Endothelial cell of umbilical vein (primary cell): Measurements from ENCODE around the gene GABARAPL2. TPM values are rescaled to one million over a fixed set of nuclear protein-coding genes. Genes with fewer than 3 reads are reported as not detected.

Experiments used
- BruUV-seq: library from RNA; stranded (reverse); fragments of 400-500 nt; replicated peaks from 2 replicates; lab custom pipeline; 2021; lab: Mats Ljungman, UMichigan
- CTCF ChIA-PET: fragments of 300-600, 350-600 bp; sonication (Branson Sonifier 250); formaldehyde crosslinking; loops from one replicate; lab custom pipeline; 2021; ENCODE audit warnings: antibody characterized with exemption, inconsistent platforms; lab: Charles Lee
- POLR2A ChIA-PET: fragments of 300-600, 350-600 bp; sonication (Branson Sonifier 250); formaldehyde crosslinking; loops from one replicate; lab custom pipeline; 2021; ENCODE audit warnings: antibody characterized with exemption, inconsistent platforms; lab: Charles Lee
- DNase-seq: peaks from one replicate; pipeline ENCODE4 v3.0.0-alpha.2; 2011; ENCODE audit warnings: low read depth, low spot score
- FAIRE-seq: peaks from 2 replicates; lab custom pipeline; 2011; peaks lifted over from hg19 to GRCh38; lab: Jason Lieb, UNC
- H2AFZ ChIP-seq: 2 replicates; pipeline ENCODE4 v1.6.0; 2012; ENCODE audit warnings: low read depth, low read length, control low read depth, inconsistent platforms
- H3K27ac ChIP-seq: 2 replicates; pipeline ENCODE4 v1.5.1; 2011; ENCODE audit warnings: low read depth, mild to moderate bottlenecking, control low read depth, low read length, moderate library complexity; ENCODE audit not compliant: insufficient read depth
- H3K27me3 ChIP-seq, 2 experiments: 2 replicates each; pipeline versions ENCODE4 v1.6.0 to v1.6.1; 2011; ENCODE audit warnings: low read length in 2 of 2, mixed read lengths in 1 of 2; ENCODE audit not compliant: control insufficient read depth in 2 of 2, insufficient read depth in 2 of 2
- H3K36me3 ChIP-seq, 2 experiments: 2 replicates in 1 of 2; 3 replicates in 1 of 2; pipeline ENCODE4 v1.5.1; 2011; ENCODE audit warnings: low read length in 2 of 2, mild to moderate bottlenecking in 1 of 2, moderate library complexity in 1 of 2; ENCODE audit not compliant: control insufficient read depth in 2 of 2, insufficient read depth in 2 of 2; ENCODE audit errors: extremely low read depth in 1 of 2
- H3K4me1 ChIP-seq: 3 replicates; pipeline ENCODE4 v1.5.1; 2011; ENCODE audit warnings: mild to moderate bottlenecking, low read length; ENCODE audit not compliant: control insufficient read depth, insufficient read depth; ENCODE audit errors: extremely low read depth
- H3K4me2 ChIP-seq: 2 replicates; pipeline ENCODE4 v1.6.1; 2011; ENCODE audit warnings: low read length, control low read depth, mixed read lengths; ENCODE audit not compliant: insufficient read depth
- H3K4me3 ChIP-seq, 3 experiments: fragments of 200-600 bp in 1 of 3; sonication (generic), shearing (Covaris generic) in 1 of 3; replicated peaks in 1 of 3; 2 replicates each; pipeline ENCODE4 v1.5.1; 2011 to 2016; ENCODE audit warnings: control low read depth in 3 of 3, low read length in 3 of 3, mild to moderate bottlenecking in 2 of 3, inconsistent platforms in 1 of 3, low read depth in 1 of 3, moderate library complexity in 1 of 3; ENCODE audit not compliant: insufficient read depth in 1 of 3
- H3K79me2 ChIP-seq: 2 replicates; pipeline ENCODE4 v1.6.0; 2012; ENCODE audit warnings: low read length, inconsistent platforms; ENCODE audit not compliant: control insufficient read depth, insufficient read depth
- H3K9ac ChIP-seq: replicated peaks from 2 replicates; pipeline ENCODE3; 2011; ENCODE audit warnings: low read length, control low read depth; ENCODE audit not compliant: insufficient read depth; ENCODE audit errors: extremely low read depth
- H3K9me1 ChIP-seq: replicated peaks from 3 replicates; pipeline ENCODE4 v1.6.0; 2011; ENCODE audit warnings: mild to moderate bottlenecking, low read length; ENCODE audit not compliant: control insufficient read depth, insufficient read depth; ENCODE audit errors: extremely low read depth
- H3K9me3 ChIP-seq: replicated peaks from 2 replicates; pipeline ENCODE4 v1.5.1; 2012; ENCODE audit warnings: low read length, inconsistent platforms; ENCODE audit not compliant: control insufficient read depth, insufficient read depth
- H4K20me1 ChIP-seq: replicated peaks from 2 replicates; pipeline ENCODE3; 2011; ENCODE audit warnings: mild to moderate bottlenecking, low read length; ENCODE audit not compliant: control insufficient read depth, insufficient read depth; ENCODE audit errors: extremely low read depth
- CTCF ChIP-seq, 2 donors: IDR thresholded peaks; 1 replicate in 1 of 2; 2 replicates in 1 of 2; pipeline ENCODE4 v1.5.1; 2011; ENCODE audit warnings: low read length in 2 of 2, mild to moderate bottlenecking in 2 of 2, moderate library complexity in 2 of 2, control low read depth in 1 of 2, inconsistent platforms in 1 of 2, low read depth in 1 of 2; ENCODE audit not compliant: insufficient read depth in 1 of 2; ENCODE audit errors: extremely low read depth in 1 of 2
- EZH2 ChIP-seq: IDR thresholded peaks from 2 replicates; pipeline ENCODE4 v1.6.1; 2012; ENCODE audit warnings: borderline replicate concordance, low read depth, mild to moderate bottlenecking, moderate library complexity, low read length, inconsistent platforms; ENCODE audit not compliant: severe bottlenecking
- FOS ChIP-seq: IDR thresholded peaks from 2 replicates; pipeline ENCODE4 v1.6.1; 2011; ENCODE audit warnings: mild to moderate bottlenecking, low read length, moderate library complexity, borderline replicate concordance; ENCODE audit not compliant: insufficient read depth
- GATA2 ChIP-seq: IDR thresholded peaks from 2 replicates; pipeline ENCODE4 v1.7.0; 2011; ENCODE audit warnings: low read depth, mild to moderate bottlenecking, moderate library complexity, mixed read lengths, low read length; ENCODE audit not compliant: insufficient read length, insufficient read depth
- JUN ChIP-seq: IDR thresholded peaks from 2 replicates; pipeline ENCODE4 v1.6.1; 2011; ENCODE audit warnings: borderline replicate concordance, low read depth; ENCODE audit not compliant: insufficient read length, insufficient read depth
- MAX ChIP-seq: IDR thresholded peaks from 2 replicates; pipeline ENCODE4 v1.6.1; 2011; ENCODE audit not compliant: insufficient read depth, insufficient read length
- MYC ChIP-seq: IDR thresholded peaks from one replicate; pipeline ENCODE4 v1.6.1; 2011; ENCODE audit warnings: mild to moderate bottlenecking, low read depth, low read length
- POLR2A ChIP-seq: IDR thresholded peaks from 2 replicates; pipeline ENCODE4 v1.6.1; 2012; ENCODE audit warnings: low read depth, mild to moderate bottlenecking, control low read depth, low read length
- POLR2AphosphoS5 ChIP-seq: IDR thresholded peaks from 2 replicates; pipeline ENCODE4 v1.6.1; 2012; ENCODE audit warnings: low read depth, mild to moderate bottlenecking, control low read depth, low read length, moderate library complexity; ENCODE audit not compliant: insufficient read depth
- dilution Hi-C: fragments of 300-500 bp; cut with MboI; formaldehyde crosslinking; loops from one replicate; pipeline ENCODE4 v1.15.0; 2019; ENCODE audit warnings: low sequenced_read_pairs; ENCODE audit not compliant: extremely low pct_ligation_motif_present
- intact Hi-C: fragments of 100-400 bp; cut with micrococcal nuclease; formaldehyde crosslinking; loops from one replicate; pipeline ENCODE4 v1.10.0; 2022
- polyA plus RNA-seq, 4 experiments: library from polyadenylated mRNA; depleted of rRNA in 3 of 4; stranded (reverse) in 3 of 4; unstranded in 1 of 4; fragments of >200 nt; gene quantifications; 2 replicates each; pipeline versions ENCODE4 v1.2.1 to v1.2.3, GENCODE V29; 2011 to 2012; ENCODE audit warnings: missing spikeins in 1 of 4
- total RNA-seq: library from RNA; stranded (reverse); gene quantifications from 2 replicates; pipeline ENCODE4 v1.2.3, GENCODE V29; 2021

GABARAPL2 gene
- total and polyA plus RNA-seq, 2 donors (not counting 3 experiments of a cell fraction or from before 2014, with no cell fraction given): 77.9 to 84.5 TPM

- H3K27ac ChIP-seq: no peak overlapping the region
- H3K36me3 ChIP-seq: peaks cover 23 to 34% of the 10 kb centered on the region in 2 experiments
- H3K27me3 ChIP-seq: no peaks in the 10 kb centered on the region
- FAIRE-seq: no peak
- no peaks in the 10 kb centered on the region for H3K9me1 ChIP-seq
- no peaks in the 10 kb centered on the region for H3K4me1 ChIP-seq
- H3K4me3 ChIP-seq: no peak overlapping the region
- H3K79me2 ChIP-seq: no peaks in the 10 kb centered on the region
- ChIA-PET CTCF (interaction anchor here (1.0 kb wide), 2 partner anchors 47 to 59 kb away, joined by 3 read pairs; no protein-coding TSS in a partner anchor), POLR2A (no interaction called here)
- no TSS peak for BruUV-seq
- H3K9me3 ChIP-seq: no peaks in the 10 kb centered on the region
- no peaks in the 10 kb centered on the region for H4K20me1 ChIP-seq
- DNase-seq: no peak
- no peak overlapping the region for H3K4me2 ChIP-seq
- H3K9ac ChIP-seq: no peak overlapping the region
- TF ChIP-seq JUN: no peak
- TF ChIP-seq GATA2: no peak
- no peak for TF ChIP-seq POLR2AphosphoS5
- intact Hi-C loops: no loop called here
- no peak overlapping the region for H2AFZ ChIP-seq
- dilution Hi-C loops: no loop called here
These were observed 7.8 kb downstream of the GABARAPL2 start for GRCh38 chr16:75573955-75574354.

GRCh38 chr16:75575958-75576357 is 9.8 kb downstream of the GABARAPL2 start:
- H3K9ac ChIP-seq: no peak overlapping the region
- no peaks in the 10 kb centered on the region for H3K79me2 ChIP-seq
- H3K4me2 ChIP-seq: no peak overlapping the region
- H3K27me3 ChIP-seq: no peaks in the 10 kb centered on the region
- peaks cover 18 to 30% of the 10 kb centered on the region in 2 experiments for H3K36me3 ChIP-seq
- dilution Hi-C loops (no loop called here), intact Hi-C loops (no loop called here)
- no peak overlapping the region for H3K27ac ChIP-seq
- H3K9me3 ChIP-seq: no peaks in the 10 kb centered on the region
- no peak for DNase-seq
- FAIRE-seq: no peak
- CTCF ChIA-PET: interaction anchor here (1.6 kb wide), 1 partner anchor 9 kb away, joined by 4 read pairs; the partner anchor contains the start of gene GABARAPL2
- H2AFZ ChIP-seq: no peak overlapping the region
- H3K9me1 ChIP-seq: no peaks in the 10 kb centered on the region
- H3K4me3 ChIP-seq: no peak overlapping the region
- H3K4me1 ChIP-seq: no peaks in the 10 kb centered on the region
- no TSS peak for BruUV-seq
- no peaks in the 10 kb centered on the region for H4K20me1 ChIP-seq
- POLR2A ChIA-PET: no interaction called here
- TF ChIP-seq CTCF (IDR thresholded peaks at IDR 0.05; ENCODE audit: extremely low read depth in 1 of 2, insufficient read depth in 1 of 2, low read depth in 1 of 2, low read length in 2 of 2) (no peak), POLR2A (no peak), POLR2AphosphoS5 (no peak), JUN (no peak), EZH2 (no peak), MAX (no peak), GATA2 (no peak), MYC (no peak), FOS (no peak)
